WTC11 (cell line): ENCODE results near the gene OBSCN.

Source experiments
- KAT7 ChIP-seq: sonication (generic); formaldehyde crosslinking; IDR thresholded peaks from 2 replicates; pipeline ENCODE4 v1.8.1; 2023; ENCODE audit warnings: missing genetic modification reagents, mild to moderate bottlenecking, borderline replicate concordance
- MYBL2 ChIP-seq: sonication (generic); formaldehyde crosslinking; IDR thresholded peaks from 2 replicates; pipeline ENCODE4 v1.8.1; 2023; ENCODE audit warnings: mild to moderate bottlenecking, moderate library complexity, missing genetic modification reagents
- NFE2L1 ChIP-seq: sonication (generic); formaldehyde crosslinking; IDR thresholded peaks from 2 replicates; pipeline ENCODE4 v1.8.1; 2023; ENCODE audit warnings: missing genetic modification reagents
- NFYB ChIP-seq: sonication (generic); formaldehyde crosslinking; conservative IDR thresholded peaks from 2 replicates; pipeline ENCODE4 v1.8.0; 2022; ENCODE audit warnings: low read depth, missing genetic modification reagents
- NR1H2 ChIP-seq: sonication (generic); formaldehyde crosslinking; IDR thresholded peaks from 2 replicates; pipeline ENCODE4 v1.9.0; 2021; ENCODE audit warnings: mild to moderate bottlenecking, moderate library complexity, missing genetic modification reagents
- SP1 ChIP-seq: sonication (generic); formaldehyde crosslinking; conservative IDR thresholded peaks from 2 replicates; pipeline ENCODE4 v1.8.1; 2022; ENCODE audit warnings: missing genetic modification reagents
- TF ChIP-seq, protein P1 (sequence below): fragments of 200-600 bp; IDR thresholded peaks from 2 replicates; pipeline ENCODE4 v1.8.0; 2022; ENCODE audit warnings: antibody characterized with exemption
- TF ChIP-seq, protein P2 (sequence below): sonication (generic); formaldehyde crosslinking; IDR thresholded peaks from 2 replicates; pipeline ENCODE4 v1.8.1; 2023; ENCODE audit warnings: mild to moderate bottlenecking, moderate library complexity, missing genetic modification reagents
- TF ChIP-seq, protein P3 (sequence below): sonication (generic); formaldehyde crosslinking; IDR thresholded peaks from 2 replicates; pipeline ENCODE4 v1.8.0; 2023; ENCODE audit warnings: mild to moderate bottlenecking, missing genetic modification reagents
- TF ChIP-seq, protein P4 (sequence below): sonication (generic); formaldehyde crosslinking; IDR thresholded peaks from 2 replicates; pipeline ENCODE4 v1.8.0; 2022; ENCODE audit warnings: mild to moderate bottlenecking, missing genetic modification reagents
- TF ChIP-seq, protein P5 (sequence below): sonication (generic); formaldehyde crosslinking; conservative IDR thresholded peaks from 2 replicates; pipeline ENCODE4 v1.8.1; 2022; ENCODE audit warnings: mild to moderate bottlenecking, missing genetic modification reagents
- TF ChIP-seq, protein P6 (sequence below): fragments of 250-450 bp; sonication (Bioruptor Pico); IDR thresholded peaks from 2 replicates; pipeline ENCODE4 v1.8.0; 2021; ENCODE audit warnings: mild to moderate bottlenecking

DNA sequence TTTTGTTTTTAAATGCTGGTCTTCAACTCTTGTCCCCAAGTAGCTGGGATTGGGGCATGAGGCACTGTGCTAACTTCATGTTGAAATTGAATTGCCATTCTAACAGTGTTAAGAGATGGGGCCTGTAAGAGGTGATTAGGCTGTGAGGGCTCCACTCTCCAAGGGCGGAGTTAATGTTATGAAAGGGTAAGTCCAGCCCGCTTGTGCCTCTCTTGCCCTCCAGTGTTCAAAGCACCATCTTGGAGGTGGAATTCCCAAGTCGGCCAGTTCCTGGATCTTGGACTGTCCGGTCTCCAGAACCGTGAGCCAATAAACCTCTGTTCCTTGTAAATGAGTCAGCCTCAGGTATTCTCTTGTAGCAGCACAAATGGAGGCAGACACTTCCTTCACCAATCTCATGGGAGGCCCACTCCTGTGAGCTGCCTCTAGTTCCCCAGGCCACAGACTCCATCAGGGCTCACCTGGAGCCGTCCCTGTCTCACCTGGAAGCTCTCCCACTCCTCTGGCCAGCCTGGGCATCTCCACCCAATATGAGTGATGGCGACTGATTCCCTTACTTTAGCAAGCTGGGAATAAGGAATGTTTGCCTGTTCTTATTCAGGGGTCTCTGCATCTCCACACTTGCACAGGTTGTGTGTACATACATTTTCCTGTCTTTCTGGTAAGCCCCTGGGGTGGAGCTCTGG lies 26.7 kb upstream of the OBSCN start:
- TF ChIP-seq, protein P1, sequence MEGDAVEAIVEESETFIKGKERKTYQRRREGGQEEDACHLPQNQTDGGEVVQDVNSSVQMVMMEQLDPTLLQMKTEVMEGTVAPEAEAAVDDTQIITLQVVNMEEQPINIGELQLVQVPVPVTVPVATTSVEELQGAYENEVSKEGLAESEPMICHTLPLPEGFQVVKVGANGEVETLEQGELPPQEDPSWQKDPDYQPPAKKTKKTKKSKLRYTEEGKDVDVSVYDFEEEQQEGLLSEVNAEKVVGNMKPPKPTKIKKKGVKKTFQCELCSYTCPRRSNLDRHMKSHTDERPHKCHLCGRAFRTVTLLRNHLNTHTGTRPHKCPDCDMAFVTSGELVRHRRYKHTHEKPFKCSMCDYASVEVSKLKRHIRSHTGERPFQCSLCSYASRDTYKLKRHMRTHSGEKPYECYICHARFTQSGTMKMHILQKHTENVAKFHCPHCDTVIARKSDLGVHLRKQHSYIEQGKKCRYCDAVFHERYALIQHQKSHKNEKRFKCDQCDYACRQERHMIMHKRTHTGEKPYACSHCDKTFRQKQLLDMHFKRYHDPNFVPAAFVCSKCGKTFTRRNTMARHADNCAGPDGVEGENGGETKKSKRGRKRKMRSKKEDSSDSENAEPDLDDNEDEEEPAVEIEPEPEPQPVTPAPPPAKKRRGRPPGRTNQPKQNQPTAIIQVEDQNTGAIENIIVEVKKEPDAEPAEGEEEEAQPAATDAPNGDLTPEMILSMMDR, result no peak
- TF ChIP-seq KAT7 (CRISPR knock-in tag), result no peak
- TF ChIP-seq, protein P2, sequence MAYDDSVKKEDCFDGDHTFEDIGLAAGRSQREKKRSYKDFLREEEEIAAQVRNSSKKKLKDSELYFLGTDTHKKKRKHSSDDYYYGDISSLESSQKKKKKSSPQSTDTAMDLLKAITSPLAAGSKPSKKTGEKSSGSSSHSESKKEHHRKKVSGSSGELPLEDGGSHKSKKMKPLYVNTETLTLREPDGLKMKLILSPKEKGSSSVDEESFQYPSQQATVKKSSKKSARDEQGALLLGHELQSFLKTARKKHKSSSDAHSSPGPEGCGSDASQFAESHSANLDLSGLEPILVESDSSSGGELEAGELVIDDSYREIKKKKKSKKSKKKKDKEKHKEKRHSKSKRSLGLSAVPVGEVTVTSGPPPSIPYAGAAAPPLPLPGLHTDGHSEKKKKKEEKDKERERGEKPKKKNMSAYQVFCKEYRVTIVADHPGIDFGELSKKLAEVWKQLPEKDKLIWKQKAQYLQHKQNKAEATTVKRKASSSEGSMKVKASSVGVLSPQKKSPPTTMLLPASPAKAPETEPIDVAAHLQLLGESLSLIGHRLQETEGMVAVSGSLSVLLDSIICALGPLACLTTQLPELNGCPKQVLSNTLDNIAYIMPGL (CRISPR knock-in tag), result no peak
- TF ChIP-seq NFYB, result no peak
- no peak for TF ChIP-seq SP1 (CRISPR knock-in tag)
- TF ChIP-seq, protein P3, sequence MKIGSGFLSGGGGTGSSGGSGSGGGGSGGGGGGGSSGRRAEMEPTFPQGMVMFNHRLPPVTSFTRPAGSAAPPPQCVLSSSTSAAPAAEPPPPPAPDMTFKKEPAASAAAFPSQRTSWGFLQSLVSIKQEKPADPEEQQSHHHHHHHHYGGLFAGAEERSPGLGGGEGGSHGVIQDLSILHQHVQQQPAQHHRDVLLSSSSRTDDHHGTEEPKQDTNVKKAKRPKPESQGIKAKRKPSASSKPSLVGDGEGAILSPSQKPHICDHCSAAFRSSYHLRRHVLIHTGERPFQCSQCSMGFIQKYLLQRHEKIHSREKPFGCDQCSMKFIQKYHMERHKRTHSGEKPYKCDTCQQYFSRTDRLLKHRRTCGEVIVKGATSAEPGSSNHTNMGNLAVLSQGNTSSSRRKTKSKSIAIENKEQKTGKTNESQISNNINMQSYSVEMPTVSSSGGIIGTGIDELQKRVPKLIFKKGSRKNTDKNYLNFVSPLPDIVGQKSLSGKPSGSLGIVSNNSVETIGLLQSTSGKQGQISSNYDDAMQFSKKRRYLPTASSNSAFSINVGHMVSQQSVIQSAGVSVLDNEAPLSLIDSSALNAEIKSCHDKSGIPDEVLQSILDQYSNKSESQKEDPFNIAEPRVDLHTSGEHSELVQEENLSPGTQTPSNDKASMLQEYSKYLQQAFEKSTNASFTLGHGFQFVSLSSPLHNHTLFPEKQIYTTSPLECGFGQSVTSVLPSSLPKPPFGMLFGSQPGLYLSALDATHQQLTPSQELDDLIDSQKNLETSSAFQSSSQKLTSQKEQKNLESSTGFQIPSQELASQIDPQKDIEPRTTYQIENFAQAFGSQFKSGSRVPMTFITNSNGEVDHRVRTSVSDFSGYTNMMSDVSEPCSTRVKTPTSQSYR, result no peak
- TF ChIP-seq NFE2L1 (CRISPR knock-in tag), result no peak
- TF ChIP-seq, protein P4, sequence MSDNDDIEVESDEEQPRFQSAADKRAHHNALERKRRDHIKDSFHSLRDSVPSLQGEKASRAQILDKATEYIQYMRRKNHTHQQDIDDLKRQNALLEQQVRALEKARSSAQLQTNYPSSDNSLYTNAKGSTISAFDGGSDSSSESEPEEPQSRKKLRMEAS (CRISPR knock-in tag), result no peak
- TF ChIP-seq NR1H2, result no peak
- TF ChIP-seq, protein P5, sequence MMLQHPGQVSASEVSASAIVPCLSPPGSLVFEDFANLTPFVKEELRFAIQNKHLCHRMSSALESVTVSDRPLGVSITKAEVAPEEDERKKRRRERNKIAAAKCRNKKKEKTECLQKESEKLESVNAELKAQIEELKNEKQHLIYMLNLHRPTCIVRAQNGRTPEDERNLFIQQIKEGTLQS (CRISPR knock-in tag), result no peak
- TF ChIP-seq, protein P6, sequence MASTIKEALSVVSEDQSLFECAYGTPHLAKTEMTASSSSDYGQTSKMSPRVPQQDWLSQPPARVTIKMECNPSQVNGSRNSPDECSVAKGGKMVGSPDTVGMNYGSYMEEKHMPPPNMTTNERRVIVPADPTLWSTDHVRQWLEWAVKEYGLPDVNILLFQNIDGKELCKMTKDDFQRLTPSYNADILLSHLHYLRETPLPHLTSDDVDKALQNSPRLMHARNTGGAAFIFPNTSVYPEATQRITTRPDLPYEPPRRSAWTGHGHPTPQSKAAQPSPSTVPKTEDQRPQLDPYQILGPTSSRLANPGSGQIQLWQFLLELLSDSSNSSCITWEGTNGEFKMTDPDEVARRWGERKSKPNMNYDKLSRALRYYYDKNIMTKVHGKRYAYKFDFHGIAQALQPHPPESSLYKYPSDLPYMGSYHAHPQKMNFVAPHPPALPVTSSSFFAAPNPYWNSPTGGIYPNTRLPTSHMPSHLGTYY (CRISPR knock-in tag), result no peak
- TF ChIP-seq MYBL2 (CRISPR knock-in tag), result no peak
